Prostate gland (tissue), 2 donors: ENCODE data around the gene CEP97.
A peak's percentile ranks its signal among the peaks of the same experiment; 100 is the strongest.

Source experiments
- CTCF ChIP-seq, 4 experiments: fragments of 200-600 bp in 2 of 4; fragments of 450-650 bp in 2 of 4; sonication (generic) in 2 of 4; IDR thresholded peaks; 1 replicate in 3 of 4; 2 replicates in 1 of 4; pipeline ENCODE4 v1.5.1; 2016 to 2019; ENCODE audit warnings: antibody characterized with exemption in 4 of 4, mild to moderate bottlenecking in 2 of 4, moderate library complexity in 2 of 4
- POLR2A ChIP-seq: fragments of 450-650 bp; IDR thresholded peaks from one replicate; pipeline ENCODE4 v1.6.1; 2016; ENCODE audit warnings: antibody characterized with exemption, mild to moderate bottlenecking
- POLR2AphosphoS5 ChIP-seq: sonication (generic); formaldehyde crosslinking; IDR thresholded peaks from one replicate; pipeline ENCODE4 v1.6.1; 2017; ENCODE audit warnings: antibody characterized with exemption

DNA sequence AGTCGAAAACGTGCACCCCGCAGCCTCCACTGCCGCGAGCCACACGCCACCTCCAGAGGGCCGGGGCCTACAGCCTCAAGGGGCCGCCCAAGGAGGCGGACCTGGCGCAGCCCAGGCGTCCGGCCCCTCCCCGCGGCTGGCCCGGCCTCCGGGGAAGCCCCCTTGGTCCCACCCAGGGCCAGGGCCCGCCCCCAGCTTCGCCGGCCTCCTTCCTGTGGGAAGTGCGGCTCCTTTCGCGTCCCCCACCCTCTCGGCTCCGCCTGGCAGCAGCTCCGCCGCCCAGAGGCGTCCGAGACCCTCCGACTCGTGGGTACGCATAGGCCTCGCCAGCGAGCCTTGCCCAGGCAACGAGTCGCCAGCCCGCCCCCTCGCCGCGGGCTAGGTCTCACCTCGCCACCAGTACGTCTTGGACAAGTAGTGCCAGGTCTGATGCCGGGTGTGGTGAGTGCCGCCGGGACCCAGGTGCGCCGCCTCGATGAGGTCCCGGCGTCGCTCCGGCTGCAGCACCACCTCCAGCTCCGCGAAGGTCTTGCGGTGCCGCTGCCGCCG lies 48.1 kb upstream of the CEP97 start:
- TF ChIP-seq POLR2AphosphoS5: peak; percentile 73
- TF ChIP-seq CTCF (IDR thresholded peaks at IDR 0.05): peak in 2 of 4 experiments; percentile 34 to 37
- TF ChIP-seq POLR2A: peak; percentile 82
